HG03175 (cell line): ENCODE results near the gene PRR15L.
A peak's percentile ranks its signal among the peaks of the same experiment; 100 is the strongest.

Experiments used
- ATAC-seq: cut with Tn5 transposase; IDR thresholded peaks from one replicate; pipeline ENCODE4 v1.9.1; 2021; ENCODE audit warnings: mild to moderate bottlenecking, moderate library complexity; ENCODE audit not compliant: unreplicated experiment

PRR15L gene

DNA sequence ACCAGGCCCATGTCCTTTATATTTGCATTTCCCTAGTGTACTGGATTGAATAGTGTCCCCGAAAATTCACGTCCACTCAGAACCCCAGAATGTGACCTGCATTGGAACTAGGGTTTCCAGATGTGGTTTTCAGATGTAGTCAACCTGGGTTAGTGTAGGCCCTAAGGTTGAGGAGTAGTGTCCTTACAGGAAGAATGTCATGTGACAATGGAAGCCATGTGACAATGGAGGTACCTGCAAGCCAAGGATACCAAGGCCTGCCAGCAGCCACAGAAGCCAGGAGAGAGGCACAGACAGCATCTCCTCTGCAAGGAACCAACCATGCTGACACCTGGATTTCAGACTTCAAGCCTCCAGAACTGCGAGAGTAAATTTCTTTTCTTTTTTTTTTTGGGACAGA is 5.2 kb upstream of the PRR15L start:
- no peak for ATAC-seq

DNA sequence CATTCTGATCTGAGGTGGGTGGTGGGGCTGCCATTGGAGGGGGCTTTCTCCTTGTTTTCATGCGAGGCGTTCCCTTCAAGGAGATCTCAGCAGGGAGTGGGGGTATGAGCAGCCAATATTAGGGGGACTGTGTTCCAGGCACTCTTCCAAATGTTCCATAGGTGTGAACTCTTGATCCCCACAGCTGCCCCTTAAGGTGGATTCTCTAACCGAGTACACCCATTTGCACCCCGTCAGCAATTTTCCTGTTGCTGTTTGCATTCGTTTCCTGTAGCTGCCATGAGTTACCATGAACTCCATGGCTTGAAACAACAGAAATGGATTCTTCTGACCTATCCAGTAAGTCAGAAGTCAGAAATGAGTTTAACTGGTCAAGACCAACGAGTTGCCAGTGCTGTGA is 3.7 kb upstream of the PRR15L start:
- no peak for ATAC-seq

DNA sequence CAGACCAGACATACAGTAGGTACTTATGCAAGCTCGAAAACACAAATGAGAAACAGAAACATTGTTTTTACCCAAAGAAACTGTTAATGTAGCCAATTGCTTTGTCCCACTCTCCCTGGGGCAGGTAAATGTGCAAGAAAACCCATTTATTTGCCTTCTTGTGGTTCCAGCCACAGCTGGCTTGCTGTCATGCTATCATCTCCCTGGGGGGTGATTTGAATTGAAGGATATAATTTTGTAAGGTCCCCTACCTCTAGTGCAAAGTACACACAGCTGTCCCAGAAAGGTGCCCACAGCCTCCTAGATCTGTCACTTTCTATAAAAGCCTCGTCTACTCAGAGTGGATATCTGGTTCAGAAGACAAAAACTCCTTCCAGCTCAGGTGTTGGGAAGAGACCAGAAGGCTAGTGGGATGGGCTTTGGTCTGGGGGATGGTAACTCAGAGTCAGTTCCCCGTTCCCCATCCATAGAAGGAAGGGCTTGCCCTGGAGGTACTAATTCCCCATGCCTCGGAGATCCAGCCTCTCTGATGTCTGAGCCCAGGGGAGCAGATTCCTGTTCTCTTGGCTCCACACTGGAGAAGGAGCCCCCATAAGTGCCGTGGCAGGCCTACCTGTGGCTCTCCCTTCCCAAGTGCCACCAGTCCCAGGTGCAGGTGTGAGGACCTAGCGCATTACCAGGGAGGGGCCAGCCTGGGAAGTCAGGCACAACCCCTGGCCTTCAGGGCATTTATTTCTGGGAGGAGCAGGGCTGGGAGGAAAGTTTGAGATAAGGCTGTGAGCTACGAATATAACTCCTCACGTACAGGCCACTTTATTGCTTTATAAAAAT is 2.4 kb upstream of the PRR15L start:
- ATAC-seq, result no peak

DNA sequence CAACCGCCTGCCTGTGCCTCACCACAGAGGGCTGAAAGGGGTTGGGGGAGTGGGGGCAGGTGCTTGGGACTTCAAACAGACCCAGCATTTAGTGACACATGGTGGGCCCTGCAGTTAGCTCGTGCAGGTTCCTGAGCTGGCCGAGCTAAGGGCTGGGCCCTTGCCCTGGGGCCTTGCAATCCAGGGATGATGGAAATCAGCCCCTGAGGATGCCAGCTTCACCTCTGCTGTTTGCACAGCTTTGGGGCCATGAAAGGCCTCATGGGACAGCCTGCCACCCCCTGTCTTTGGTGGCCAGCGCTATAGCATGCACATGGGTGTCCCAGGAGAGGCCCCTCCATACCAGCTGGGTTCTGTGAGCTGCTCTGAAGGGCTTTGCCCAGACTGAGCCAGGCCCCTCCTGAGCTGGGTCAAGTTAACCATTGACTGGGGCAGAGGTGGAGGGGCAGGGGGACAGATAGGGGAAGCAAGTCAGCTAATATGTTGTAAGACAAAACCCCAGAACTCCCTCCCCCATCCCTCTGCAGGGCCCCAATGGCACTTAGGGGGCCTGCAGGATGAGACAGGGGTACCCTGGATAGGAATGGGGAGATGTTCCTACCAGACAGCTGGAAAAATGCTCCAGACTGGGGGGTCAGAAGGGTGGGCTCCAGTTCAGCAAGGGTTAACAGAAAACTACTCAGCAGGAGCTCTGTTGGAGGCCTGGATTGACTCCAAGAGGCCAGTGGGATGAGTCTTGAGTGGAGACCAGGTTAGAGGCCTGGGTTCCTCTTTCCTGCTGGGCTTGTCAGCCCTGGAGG is 692 bp downstream of the PRR15L start:
- no peak for ATAC-seq

DNA sequence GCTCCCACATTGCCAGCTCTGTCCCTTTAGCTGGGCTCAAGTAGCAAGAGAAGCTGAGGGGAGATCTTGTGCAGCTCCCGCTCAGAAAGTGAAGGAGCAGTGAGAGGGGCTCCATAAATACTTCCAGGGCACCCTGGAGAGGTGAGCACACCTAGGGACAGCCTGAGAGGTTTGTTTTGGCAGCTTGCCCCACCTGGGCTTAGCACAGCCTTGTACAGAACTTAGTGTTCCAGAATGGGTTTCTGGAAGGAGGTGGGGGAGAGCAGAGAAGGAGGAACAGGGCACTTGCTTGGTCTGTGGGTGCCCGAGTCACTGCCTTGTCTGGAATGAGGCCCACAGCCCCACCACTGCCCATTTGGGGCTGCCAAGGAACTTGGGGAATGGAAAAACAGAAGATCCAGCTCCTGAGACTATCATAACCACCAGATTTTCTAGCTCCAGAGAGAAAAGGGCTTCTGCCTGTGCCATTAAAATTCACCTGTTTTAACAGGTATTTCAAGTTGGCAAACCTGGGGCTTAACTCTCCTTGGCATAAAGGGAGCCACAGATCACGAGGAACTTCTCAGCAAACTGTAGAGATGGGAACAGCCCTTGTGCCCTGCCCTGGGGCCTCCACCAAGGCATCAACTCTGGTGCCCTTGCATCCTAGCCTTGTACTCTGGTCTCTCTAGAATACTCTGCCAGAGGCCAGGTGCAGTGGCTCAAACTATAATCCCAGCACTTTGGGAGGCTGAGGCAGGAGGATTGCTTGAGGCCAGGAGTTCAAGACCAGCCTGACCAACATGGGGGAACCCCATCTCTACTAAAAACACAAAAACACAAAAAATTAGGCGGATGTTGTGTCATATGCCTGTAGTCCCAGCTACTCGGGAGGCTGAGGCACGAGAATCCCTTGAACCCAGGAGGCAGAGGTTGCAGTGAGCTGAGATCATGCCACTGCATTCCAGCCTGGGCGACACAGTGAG is 1.9 kb downstream of the PRR15L start:
- ATAC-seq, result no peak

DNA sequence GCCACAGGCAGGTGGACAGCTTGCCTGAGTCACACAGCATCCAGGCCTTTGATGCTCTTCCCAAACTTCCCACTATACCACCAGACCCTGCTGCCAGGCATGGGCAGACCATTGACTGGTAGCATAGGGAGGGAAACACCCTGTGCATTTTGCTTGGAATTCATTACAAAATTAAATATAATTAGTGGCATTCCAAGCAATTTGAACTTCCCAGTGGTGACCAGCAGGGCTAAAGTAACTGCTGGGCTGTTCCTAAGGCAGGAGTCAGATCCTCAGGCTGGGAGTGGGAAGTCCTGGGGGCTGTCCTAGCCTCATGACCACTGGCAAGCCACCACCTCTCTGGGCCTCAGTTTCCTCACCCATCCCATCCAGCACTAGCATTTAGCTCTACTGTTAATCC is 3.8 kb downstream of the PRR15L start:
- ATAC-seq, result no peak

DNA sequence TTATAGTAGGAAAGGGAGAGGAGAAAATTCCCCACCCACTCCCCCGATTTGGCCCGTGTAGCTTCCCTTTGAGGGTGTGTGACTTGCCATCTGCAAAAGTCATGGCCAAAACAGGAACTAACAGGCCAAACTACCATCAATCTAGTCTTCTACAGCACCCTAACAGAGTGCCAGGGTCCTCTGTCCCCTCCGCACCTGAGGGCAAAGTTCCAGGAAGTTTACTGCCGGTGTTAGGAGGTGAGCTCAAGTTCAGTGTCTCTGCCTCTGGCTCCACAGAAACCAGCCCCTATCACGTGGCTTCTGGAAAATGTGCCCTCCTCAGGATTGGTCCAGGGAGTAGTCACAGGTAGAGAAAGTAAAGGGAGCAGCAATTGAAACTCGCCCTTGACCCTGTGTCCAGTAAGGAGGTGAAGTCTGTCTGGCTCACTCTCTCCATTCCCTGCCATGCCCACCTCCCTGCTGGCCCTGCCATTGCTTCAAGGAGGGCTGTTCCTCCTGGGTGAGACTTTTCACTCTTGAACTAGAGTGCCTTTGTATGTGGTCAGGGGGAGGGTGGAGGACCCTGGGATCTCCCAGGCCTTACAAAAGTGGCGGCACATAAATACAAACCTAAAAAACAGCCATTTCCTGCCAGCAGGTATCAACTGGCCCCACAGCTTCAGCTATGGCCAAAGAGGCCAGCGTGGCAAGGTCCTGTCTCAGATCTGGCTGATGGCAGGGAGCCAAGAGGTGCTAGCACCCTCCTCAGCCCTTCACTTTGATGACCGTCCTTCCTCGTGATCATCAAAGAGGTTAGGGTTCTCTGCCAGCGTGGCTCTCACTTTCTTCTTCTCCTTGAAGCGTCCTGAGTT is 5.3 kb downstream of the PRR15L start:
- ATAC-seq, result no peak

DNA sequence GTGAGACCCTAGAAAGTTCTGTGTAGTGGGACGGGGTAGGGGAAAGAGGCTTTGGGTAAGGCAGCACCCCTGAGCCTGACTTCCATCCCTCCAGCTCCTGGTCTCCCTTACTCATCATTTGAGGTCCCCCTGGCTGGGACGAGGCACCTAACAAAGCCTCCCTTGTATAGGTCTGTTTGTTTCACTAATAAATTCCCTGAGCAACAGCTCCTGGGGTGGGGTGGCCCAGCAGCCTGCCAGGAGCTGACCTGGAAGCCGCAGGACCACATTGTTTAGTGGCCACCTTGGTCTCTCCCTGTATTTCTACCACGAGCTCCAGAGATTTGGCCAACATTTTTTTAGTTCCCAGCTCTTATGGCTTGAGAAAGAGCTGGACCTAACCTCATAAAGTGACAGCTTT is 7.2 kb downstream of the PRR15L start:
- no peak for ATAC-seq

DNA sequence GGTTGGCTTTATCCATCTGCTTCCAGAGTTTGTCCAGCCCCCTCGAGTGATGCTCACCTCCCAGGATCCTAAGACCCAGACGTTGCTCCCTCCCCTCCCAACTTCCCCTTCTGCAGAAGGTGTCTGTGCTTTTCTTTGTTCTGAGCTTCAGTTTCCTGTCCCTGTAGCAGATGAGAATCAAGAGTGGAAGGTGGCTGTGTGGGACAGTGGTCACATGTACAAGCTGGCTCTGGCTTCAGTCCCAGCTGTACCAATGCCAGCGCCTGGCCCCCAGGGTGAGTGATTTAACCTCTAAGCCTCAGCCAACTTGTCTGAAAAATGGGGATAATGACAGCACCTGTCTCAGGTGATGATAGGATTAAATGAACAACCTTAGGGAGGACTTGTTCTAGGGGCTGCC is 7.7 kb downstream of the PRR15L start:
- ATAC-seq, result peak; percentile 8

DNA sequence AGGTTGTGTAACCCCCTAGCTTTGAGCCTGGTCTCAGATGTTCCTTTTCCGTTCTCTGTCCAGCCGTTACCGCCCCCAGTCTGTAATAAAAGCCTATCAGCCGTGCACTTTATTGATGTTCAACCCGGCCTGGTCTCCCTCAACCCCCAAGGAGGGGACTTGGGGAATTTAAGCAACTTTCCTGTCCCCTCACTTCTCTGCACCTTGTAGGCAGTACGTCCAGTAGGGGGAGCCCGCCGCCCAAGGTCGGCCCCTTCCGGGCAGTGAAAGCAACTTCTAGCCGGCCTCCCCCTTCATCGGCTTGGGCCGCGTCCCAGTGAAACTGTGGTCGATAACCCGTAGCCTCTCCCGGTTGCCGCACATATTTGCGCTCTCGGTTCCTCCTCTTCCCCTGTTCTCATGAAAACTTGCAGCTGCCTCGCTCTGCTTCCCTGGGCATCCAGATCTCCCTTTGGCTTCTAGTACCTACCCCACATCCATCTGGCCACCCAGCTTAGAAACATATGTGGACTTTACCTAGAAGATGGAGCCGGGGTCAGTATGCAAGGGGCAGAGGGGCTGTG is 8.4 kb downstream of the PRR15L start:
- ATAC-seq, result peak; percentile 63

DNA sequence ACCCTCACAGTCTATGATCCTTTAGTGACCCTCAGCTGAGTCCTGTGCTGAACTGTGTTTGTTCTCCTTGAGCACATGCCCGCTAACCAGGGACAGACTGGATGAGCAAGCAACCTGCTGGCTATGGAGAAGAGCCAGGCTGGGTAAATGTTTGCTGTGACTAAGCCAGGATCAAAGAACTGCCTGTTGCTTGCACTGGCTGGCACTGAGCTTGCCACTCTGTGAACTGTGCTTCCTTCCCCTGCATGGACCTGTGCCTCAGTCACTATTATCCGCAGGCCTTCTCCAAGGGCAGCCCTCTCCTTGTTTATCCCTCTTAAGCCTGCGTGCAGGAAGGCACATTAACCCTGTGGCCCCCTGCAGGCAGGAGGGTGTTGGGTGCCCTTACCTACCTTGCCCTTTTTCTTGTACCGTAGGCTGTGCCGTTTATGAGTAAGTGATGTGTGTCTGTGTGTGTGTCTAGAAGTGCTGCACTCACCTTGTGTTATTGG is 8.9 kb downstream of the PRR15L start:
- no peak for ATAC-seq

DNA sequence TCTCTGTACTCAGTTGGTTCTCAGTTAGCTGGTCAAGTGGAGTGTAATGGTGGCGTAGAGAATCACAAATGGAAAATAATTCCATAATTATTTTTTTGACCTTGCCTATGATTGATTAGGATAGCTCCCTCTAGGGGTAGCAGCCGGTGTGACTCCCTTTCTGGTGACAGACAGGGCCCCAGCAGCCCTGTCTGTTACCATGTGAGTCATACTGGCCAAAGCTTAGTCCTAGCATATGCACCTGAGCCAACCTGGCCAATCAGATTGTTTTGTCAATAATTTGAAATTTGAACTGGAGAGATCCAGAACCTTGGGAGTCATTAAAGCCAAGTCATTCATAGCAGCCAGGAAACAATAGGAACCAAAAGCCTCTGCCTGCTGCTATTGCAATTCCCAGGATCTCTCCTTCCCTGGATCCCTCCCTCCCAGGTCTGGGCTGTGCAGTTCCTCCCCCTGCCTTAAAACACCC is 10.7 kb downstream of the PRR15L start:
- ATAC-seq, result peak; percentile 73

DNA sequence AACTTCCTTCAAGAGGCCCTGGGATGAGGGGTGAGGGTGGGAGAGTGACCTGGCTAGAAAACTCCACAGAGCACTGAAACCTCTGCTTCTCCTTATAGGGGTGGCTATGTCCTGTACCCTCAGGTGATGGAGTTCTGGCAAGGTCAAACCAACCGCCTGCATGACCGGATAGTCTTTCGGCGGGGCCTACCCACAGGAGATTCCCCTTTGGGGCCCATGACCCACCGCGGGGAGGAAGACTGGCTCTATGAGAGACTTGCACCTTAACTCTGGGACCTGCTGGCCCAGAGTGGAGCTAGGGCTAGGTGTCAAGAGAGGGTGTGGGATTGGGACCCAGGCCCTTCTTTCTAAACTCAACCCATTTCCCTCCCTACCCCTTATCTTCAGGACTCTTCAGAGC is 11.2 kb downstream of the PRR15L start:
- ATAC-seq, result no peak

DNA sequence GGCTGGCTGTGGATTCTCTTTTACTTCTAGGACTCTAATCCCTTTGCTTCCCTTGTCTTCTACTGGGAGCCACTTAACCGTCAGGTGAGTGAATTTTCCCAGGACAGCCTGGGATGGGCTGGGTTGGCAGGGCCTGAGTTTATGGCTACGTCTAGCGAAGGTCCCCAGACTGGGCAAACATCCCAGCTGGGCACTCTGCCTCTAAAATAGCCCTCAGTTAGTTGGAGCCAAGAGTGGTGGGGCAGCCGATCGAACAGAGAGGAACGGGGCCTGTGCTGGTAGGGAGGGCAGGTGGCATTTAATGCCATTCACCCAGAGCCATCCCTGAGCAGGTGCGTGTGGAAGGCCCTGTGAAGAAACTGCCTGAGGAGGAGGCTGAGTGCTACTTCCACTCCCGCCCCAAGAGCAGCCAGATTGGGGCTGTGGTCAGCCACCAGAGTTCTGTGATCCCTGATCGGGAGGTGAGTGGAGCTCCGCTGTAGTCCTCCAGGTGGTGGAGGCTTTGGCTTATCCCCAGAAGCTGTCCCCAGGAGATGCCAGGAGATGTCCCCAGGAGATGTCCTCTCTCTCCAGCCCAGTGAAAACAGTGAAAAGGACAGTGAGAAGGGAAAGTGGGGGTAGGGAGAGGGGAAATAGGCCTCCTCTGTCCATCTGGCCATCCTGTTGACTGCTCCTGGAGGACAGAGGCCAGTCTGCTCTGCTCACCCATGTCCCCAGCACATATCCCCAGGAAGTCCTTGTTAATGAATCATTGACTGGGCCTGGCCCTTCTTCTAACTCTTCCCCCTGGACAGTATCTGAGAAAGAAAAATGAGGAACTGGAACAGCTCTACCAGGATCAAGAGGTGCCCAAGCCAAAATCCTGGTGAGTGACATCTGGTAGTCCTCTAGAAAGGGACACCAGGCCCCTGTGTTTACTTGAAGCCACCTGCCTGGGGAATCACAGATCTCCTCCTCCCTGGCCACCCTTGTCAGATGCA is 11.9 kb downstream of the PRR15L start:
- ATAC-seq, result no peak

DNA sequence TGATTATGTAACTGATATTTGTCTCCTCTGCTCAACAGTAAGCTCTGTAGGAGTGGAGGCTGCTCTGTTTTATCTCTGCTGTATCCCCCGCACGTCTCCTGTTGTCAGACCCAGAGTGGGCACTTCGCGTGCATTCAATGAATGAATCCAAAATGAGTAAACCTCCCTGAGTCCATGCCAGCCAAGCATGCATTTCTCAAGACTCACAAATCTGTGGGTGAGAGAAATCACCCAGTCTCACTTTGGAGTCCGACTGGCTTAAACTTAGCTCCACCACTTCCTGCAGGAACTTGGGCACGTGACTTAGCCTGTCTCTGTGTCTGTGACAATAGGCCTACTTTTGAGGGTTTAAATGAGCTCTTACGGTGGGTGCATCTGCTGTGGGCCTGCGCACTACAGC is 12.6 kb downstream of the PRR15L start:
- ATAC-seq, result no peak

DNA sequence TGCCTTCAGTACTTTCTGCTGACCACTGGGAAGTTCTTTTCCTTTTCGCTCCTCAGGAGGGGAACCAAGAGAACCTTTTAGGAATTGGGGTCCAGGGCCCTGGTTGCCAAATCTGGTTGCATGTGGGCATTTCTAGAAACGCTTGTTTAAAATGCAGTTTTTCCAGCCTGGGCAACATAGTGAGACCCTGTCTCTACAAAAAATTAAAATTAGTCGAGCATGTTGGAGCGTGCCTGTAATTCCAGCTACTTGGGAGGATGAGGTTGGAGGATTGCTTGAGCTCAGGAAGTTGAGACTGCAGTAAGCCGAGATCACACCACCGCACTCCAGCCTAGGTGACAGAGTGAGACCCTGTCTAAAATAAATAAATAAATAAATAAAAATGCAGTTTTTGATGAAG is 15.1 kb downstream of the PRR15L start:
- no peak for ATAC-seq

DNA sequence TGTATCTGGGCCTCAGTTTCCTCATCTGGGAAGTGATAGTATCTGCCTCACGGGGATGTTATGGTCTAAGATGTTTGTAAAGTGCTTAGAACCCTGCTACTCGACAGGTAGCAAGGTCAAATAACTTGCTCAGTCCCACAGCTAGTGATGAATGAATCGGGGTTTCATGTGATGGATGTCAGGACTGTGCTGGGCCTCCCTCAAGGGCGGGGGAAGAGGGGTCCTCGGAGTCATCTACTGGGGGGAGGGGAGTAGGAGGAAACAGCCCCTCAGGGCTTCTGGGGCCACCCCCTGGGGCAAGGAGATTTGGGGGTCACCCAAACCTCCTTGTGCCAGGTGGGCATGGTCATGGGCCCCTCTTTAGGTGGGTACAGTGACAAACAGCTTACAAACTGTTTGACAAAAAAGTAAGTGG is 15.6 kb downstream of the PRR15L start:
- no peak for ATAC-seq
